HG03139 (cell line): ENCODE results near the gene ABCG1.

Source experiments
- ATAC-seq: cut with Tn5 transposase; IDR thresholded peaks from one replicate; pipeline ENCODE4 v1.9.1; 2021; ENCODE audit not compliant: unreplicated experiment

The ABCG1 gene

DNA sequence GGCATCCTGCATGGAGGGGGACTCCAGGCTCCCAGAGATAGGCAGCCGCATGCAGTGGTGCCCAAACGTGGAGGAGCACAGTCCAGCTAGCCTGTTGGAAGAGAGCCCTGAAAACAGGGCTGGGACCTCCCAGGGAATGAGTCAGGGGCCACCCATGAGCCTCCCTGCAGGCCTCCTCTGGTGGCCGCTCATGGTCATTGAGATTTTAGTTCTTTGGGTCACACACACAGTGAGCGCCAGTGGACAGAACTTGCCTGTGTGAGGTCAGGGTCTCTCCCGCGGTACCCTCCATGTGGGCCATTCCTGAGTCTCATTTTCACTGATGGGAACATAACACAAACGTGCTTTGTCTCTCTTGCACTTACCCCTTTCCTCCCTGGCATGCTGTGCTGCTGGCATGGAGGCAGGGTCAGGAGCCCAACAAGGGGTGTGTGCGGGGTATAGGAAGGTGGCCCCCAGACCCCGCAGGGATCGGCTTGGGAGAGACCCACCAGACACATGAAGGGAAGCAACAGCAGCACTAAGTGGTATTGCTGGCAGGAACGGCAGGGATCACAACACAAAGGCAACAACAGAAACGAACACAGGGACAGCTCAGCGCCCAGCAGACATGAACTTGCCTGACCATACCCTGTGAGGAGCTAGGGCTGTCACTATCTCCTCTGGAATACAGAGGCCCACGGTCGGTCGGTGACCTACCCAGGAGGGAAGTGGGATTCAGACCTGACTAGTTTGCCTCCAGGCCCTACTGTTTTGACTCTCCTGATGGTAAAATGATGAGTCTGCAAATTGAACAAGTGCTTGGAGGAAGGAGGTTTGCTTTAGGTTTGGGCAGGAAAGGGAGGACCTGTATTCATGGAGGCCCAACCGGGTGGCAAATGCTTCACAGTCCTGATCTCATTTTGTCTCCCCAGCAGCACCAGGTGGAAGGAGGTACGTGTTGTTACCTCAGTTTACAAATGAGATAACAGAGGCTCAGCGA lies 31.8 kb downstream of the ABCG1 start:
- no peak for ATAC-seq

- no peak for ATAC-seq
These were observed 32.8 kb downstream of the ABCG1 start for GRCh38 chr21:42251654-42252324.

DNA sequence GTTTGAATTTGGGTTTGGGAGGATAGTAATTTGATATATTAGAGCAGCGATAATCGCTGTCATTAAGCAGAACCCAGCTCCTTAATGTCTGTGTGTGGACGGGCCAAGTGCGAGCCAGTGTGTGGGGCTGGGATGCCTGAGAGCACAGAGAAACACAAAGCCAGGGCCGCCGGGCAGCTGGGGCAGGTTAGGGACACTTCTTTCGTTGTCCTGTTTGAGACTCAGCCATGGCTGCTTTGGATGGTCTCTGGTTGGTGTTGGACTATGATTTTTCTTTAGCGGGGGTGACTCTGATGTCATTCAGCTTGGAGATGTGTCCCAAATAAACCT lies 33.4 kb downstream of the ABCG1 start:
- ATAC-seq = no peak

DNA sequence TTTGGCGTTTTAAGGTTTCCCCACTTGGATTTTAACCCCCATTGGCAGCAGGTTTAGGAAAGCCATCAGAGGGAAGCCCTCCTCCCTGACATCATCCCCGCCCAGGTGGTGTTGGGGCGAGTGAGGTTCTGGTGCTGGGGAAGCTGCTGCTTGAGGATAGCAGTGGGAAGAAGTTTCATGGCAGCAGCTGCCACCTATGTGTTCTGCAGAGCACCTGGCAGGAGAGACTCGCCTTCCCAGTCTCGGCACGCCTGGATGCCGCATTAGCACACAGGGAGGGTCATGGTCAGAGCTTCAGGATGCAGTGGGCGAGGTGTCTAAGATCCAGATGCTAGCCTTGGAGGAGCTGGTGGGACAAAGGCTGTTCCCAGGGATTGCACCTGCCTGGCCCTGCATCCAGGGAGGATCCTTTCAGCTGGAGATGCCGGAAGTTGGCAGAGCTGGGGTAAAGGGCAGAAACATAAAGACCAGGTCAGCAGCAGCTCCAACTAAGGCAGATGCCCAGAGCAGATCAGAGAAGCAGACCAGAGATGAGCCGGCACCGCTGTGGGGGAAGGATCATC lies 33.9 kb downstream of the ABCG1 start:
- ATAC-seq = no peak

GRCh38 chr21:42253466-42253865 lies 34.5 kb downstream of the ABCG1 start:
- no peak for ATAC-seq

GRCh38 chr21:42254083-42254482 lies 35.1 kb downstream of the ABCG1 start:
- no peak for ATAC-seq

DNA sequence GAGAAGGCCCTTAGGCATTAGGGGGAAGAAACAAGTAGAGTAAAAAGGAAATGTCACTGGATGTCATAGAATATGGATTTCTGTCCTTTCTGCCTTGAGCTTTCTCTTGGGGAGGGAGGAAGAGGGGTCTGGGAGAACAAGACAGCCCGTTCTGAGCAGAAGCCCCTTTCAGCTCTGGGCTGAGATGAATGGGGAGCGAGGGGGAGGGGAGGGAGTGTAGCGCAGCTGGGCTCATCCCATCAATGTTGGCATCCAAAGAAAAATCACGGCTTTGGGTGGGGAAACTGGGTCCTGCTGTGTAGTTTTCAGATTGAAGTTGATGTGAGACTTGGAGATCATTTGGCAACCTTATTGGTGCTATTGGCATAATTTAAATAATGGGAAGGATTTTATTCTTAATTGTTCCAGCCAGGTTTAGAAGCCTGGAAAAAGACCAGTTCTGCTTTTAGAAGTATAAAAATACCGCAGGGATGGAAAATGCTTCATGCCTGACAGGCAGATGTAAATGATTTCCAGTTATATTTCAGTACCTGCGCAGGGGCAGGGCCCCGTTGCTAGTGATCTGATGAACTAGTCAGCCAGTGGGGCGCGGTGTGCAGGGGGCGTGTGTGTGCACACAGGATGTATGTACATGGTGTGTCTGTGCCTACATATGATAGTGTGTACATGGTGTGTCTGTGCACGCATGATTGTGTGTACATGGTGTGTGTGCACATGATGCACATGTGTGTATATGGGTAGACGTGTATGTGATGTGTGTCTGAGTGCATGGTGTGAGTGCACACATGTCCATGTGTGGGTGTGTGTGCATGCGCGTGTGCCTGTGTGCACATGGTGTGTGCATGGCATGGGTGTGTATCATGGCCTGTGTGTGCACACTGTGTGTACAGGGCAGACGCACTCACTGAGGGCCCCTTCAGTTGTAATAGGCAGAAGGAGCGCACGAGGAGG lies 36.0 kb downstream of the ABCG1 start:
- no peak for ATAC-seq

GRCh38 chr21:42255825-42256224 lies 36.9 kb downstream of the ABCG1 start:
- no peak for ATAC-seq

DNA sequence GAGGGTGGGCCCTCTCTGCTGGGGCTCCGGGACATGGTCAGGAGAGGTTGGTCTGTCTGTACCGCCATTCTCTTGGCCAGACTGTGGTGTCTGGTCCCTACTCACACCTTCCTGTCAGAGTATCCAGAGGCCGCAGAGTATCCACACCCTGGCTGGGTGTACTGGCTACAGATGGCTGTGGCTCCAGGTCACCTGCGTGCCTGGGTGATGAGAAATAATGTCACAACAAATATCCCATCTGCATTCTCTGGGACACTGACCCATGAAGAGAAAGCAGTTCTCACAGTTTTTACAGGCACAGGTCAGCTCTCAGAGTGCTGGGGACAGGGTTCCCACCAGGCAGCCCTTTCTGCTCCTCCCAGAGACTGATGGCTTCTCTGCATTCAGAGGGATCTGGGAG lies 37.4 kb downstream of the ABCG1 start:
- ATAC-seq = no peak

DNA sequence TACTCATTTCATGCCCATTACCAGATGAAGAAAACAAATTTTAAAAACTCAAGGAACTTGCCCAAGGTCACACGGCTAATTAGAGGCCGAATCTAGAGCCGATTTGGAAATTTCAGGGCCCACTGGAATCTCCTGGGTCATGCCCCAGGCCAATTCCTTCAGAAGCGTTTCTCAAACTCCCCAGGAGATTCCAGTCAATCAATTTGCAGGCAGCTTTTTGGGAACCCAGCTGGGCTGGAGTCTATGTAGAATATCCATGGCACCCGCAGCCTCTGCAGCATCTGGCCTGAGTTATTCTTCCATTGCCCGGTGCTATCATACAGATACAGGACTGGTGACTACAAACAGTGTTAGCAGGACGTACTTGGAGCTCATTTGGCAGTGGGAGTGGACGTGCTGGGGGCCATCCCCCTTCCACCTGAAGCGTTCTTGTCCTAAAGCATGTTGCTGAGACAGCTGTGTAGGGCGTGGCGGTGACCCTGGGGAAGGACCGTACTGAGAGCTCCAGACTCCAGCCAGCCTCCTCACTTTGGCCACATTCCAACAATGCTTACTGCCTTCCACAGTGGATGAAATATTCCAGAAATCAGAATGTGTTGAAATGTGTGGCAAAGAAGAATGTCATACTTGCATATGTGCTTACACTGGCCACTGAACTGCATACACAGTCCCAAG lies 38.3 kb downstream of the ABCG1 start:
- no peak for ATAC-seq

DNA sequence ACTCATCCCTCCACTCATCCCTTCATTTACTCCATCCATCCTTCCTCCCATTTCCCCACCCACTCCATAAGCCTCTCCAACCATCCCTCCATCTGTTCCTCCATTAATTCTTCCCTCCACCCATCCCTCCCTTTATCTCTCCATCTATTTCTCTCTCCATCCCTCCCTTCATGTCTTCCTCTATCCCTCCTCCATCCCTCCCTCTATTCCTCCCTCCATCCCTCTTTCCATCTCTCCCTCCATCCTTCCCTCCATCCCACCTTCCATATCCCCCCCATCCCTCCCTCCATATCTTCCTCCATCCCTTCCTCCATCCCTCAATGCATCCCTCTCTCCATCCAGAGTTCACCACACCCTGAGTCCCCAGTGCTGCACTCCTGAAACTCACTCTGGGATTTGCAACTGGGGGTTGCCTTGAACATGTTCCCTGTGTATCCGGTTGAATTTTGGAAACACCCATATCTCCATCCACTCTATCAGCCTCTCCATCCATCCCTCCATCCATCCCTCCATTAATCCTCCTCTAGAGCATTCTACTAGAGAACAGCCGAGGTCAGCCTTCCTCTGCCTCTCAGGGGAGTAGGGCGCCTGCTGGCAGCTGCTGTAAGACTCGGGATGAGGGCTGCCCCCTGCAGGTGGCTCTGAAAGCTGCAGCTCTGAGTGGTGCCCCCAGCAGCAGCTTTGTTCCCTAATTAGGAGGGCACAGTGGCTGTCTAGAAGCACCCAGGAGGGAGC lies 39.4 kb downstream of the ABCG1 start:
- ATAC-seq = no peak

DNA sequence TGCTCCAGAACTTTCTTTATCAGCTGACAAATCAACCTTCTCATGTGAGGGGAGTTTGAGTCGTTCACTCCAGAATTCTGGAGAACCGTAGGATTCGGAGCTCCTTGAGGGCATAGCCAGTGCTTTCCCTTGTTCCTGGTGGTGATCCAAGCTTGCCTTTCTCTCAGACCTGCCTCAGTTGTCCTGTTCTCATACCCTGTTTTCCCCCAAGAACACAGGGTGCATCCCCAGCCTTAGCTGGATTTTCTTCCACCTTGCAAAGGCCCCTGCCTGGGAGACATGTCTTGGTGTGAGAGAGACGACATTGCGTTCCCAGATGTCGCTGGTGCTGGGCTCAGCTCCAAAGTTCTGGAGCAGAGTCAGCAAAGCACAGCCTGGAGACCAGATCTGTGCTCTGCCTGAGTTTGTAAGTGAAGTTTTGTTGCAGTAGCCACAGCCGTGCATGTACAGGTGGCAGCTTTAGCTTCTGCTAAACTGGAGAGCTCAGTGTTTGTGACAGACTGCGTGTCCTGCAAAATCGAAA lies 40.0 kb downstream of the ABCG1 start:
- no peak for ATAC-seq

GRCh38 chr21:42260121-42260520 lies 41.2 kb downstream of the ABCG1 start:
- ATAC-seq = no peak

- ATAC-seq = no peak
These were observed 42.9 kb downstream of the ABCG1 start for GRCh38 chr21:42261829-42262200.

- ATAC-seq = no peak
These were observed 43.9 kb downstream of the ABCG1 start for GRCh38 chr21:42262831-42263231.

DNA sequence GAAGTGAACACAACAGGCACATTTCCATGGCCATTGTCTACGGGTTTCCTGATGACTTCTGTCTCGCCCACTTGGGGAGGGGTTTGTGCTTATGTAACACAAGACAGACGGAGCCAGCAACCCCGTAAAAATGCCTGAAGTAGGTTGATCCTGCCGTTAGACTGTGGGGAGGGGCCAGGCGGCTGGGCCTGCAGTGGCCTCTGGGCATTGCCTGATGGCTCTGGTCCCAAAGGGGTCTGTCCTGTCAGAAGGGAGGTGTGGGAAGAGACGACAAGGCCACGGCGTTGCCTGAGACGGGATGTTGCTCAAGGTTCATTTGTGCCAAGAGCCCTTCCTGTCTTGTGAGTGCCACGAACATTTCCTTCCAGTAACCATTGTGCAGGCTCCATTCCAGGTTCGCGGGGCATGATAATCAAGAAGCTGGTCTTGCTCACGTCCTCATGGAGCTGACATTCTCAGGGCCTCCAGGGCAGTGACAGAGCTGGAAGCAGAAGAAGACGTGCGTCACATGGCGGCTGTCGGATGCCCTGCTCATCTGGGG lies 44.7 kb downstream of the ABCG1 start:
- ATAC-seq = no peak

DNA sequence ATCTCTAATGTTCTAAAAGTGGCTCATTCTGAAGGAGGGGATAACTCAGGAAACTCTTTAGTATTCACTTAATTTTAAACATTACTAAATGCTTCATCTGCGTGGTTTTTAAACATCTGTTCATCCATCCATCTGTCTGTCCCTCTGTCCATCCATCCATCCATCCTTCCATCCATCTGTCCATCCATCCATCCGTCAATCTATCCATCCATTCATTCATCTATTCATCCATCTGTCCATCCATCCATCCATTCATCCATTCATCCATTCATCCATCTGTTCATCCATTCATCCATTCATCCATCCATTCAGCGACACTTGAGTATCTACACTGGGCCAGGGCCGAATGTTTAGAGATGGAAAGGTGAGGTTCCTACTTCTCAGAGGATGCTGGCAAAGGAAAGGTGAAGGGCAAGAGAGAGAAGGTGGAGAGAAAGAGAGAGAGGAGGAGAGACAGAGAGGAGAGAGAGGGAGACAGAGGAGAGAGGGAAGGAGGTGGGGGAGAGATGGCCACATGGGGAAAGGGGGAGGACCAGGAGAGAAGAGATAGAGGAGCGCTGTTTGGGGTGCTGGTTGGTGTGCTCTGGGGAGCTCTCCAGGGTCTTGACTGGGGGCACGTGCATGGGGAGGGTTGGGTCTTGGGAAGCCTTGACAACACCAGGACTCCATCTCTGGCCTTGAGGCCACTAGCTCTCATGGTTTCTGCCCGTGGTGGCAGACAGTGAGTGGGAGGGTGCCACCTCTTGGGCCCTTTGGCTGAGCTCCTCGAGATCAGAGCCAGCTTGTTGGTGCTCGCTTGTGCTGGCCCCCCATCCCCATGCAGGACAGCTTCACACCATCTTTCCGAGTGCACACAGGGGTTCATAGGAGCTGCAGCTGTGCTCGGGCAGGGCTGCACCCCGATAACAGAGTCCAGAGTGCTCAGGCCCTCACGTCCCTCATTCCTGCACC lies 45.6 kb downstream of the ABCG1 start:
- ATAC-seq = no peak

- no peak for ATAC-seq
These were observed 46.4 kb downstream of the ABCG1 start for GRCh38 chr21:42265231-42265812.
